WI38 (cell line): ENCODE results near the gene PDE4D.

Source experiments
- H3K4me3 ChIP-seq: 2 replicates; pipeline ENCODE4 v1.5.1; 2011; ENCODE audit warnings: low read depth, mild to moderate bottlenecking, control low read depth, low read length
- CTCF ChIP-seq: IDR thresholded peaks from 2 replicates; pipeline ENCODE4 v1.5.1; 2012; ENCODE audit warnings: low read depth, mild to moderate bottlenecking, control low read depth, low read length

PDE4D gene

DNA sequence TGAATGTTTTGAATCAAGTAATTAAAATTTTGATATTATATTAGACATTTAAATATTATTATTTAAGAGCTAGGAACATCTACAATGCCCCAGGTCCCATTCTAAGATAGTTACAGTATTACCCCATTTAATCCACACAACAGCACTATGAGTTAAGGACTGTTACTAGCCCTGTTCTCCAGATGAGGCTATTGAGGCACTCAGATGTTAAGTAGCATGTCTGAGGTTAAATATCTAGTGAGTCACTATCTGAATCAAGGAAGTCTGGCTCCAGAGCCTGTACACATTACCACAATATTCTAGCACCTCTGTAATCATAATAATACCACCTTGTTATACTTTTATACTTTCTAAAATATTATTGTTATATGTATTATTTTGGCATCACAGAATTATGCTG is 304.6 kb downstream of the PDE4D start:
- no peak overlapping the region for H3K4me3 ChIP-seq
- TF ChIP-seq CTCF: no peak

GRCh38 chr5:59587489-59588337 is 305.8 kb downstream of the PDE4D start:
- no peak for TF ChIP-seq CTCF

GRCh38 chr5:59586841-59587240 is 306.7 kb downstream of the PDE4D start:
- H3K4me3 ChIP-seq: no peak overlapping the region

More at GRCh38 chr5:59587489-59588337, 305.8 kb downstream of the PDE4D start:
- H3K4me3 ChIP-seq: no peak overlapping the region

GRCh38 chr5:59584858-59585846 is 308.4 kb downstream of the PDE4D start:
- TF ChIP-seq CTCF: no peak
- H3K4me3 ChIP-seq: no peak overlapping the region

More at GRCh38 chr5:59586841-59587240, 306.7 kb downstream of the PDE4D start:
- TF ChIP-seq CTCF: no peak

DNA sequence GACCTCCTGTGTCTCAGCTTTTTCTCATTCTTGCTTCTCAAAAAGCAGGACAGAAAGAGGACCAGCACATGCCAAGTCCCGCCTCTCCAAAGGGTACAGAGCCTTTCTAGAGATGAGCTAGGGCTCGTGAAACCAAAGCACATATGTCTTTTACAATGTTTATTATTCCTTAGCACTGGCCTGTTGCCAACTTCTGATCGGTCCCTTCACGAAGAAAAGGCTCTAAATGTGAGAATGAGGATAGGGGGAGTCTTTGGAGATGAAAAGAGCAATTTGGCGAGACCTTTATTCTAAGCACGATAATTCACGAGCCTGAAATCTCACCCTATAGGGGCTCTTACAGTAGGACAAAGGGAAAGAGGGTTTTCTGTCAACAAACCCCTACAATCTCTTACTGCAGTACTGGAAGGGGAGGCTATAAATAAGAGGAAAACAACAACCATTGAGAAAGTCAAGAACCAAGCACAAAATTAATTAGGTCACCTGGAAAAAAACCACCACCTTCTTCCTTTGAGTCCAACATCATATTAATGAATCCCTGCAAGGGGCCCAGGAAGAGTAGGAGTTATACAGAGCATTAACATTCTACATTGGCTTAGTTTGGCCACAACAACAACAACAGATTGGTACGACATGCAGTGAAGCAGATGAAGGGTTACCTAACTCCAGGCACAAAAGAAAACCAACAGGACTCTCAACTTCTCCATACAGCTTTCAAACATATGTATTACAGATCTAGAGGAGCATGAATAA is 309.5 kb downstream of the PDE4D start:
- no peak overlapping the region for H3K4me3 ChIP-seq
- TF ChIP-seq CTCF: no peak

- H3K4me3 ChIP-seq: no peak overlapping the region
- no peak for TF ChIP-seq CTCF
Observed at GRCh38 chr5:59583151-59583809, 310.2 kb downstream of the PDE4D start.
